OCI-LY3 (cell line): Measurements from ENCODE around the gene ITPR1.

ENCODE experiments used
- CTCF ChIP-seq: fragments of 200-600, 300-600 bp; sonication (generic); IDR thresholded peaks from 2 replicates; pipeline ENCODE4 v1.5.1; 2014; ENCODE audit warnings: antibody characterized with exemption, low read length, low read depth
- EZH2phosphoT487 ChIP-seq: fragments of 200-600 bp; shearing (Covaris generic); IDR thresholded peaks from 2 replicates; pipeline ENCODE4 v1.6.1; 2018; ENCODE audit warnings: antibody characterized with exemption, mixed run types, low read depth

- no peak for TF ChIP-seq CTCF
- no peak for TF ChIP-seq EZH2phosphoT487
These were observed 50.0 kb downstream of the ITPR1 start for GRCh38 chr3:4543110-4543509.
